ENCODE data around the gene COL4A6.

The COL4A6 gene

GRCh38 chrX:108216919-108217571 is 221.2 kb downstream of the COL4A6 start:
- DNase-seq (ENCODE audit: low read depth in 2 of 2): no peak

- peak; percentile 30 to 44 for DNase-seq (ENCODE audit: low read depth in 2 of 2)
Observed at GRCh38 chrX:108216405-108216804, 221.8 kb downstream of the COL4A6 start.

- DNase-seq (ENCODE audit: low read depth in 2 of 2): no peak
Observed at GRCh38 chrX:108211301-108211700, 226.9 kb downstream of the COL4A6 start.

GRCh38 chrX:108209006-108209554 is 229.1 kb downstream of the COL4A6 start:
- DNase-seq (ENCODE audit: low read depth in 2 of 2): no peak

GRCh38 chrX:108203540-108203939 is 234.7 kb downstream of the COL4A6 start:
- DNase-seq (ENCODE audit: low read depth in 2 of 2): no peak

GRCh38 chrX:108199691-108200090 is 238.5 kb downstream of the COL4A6 start:
- DNase-seq (ENCODE audit: low read depth in 2 of 2): no peak

GRCh38 chrX:108199041-108199440 is 239.2 kb downstream of the COL4A6 start:
- no peak for DNase-seq (ENCODE audit: low read depth in 2 of 2)

- DNase-seq (ENCODE audit: low read depth in 2 of 2): no peak
Observed at GRCh38 chrX:108198420-108198819, 239.8 kb downstream of the COL4A6 start.

- peak; percentile 21 to 32 for DNase-seq (ENCODE audit: low read depth in 2 of 2)
Observed at GRCh38 chrX:108186811-108187210, 251.4 kb downstream of the COL4A6 start.

GRCh38 chrX:108178143-108178498 is 260.1 kb downstream of the COL4A6 start:
- no peak for DNase-seq (ENCODE audit: low read depth in 2 of 2)

- no peak for DNase-seq (ENCODE audit: low read depth in 2 of 2)
Observed at GRCh38 chrX:108177351-108178142, 260.7 kb downstream of the COL4A6 start.

GRCh38 chrX:108173874-108174273 is 264.3 kb downstream of the COL4A6 start:
- DNase-seq (ENCODE audit: low read depth in 2 of 2): no peak

- DNase-seq (ENCODE audit: low read depth in 2 of 2): no peak
Observed at GRCh38 chrX:108171671-108172070, 266.6 kb downstream of the COL4A6 start.

GRCh38 chrX:108169768-108170167 is 268.5 kb downstream of the COL4A6 start:
- DNase-seq (ENCODE audit: low read depth in 2 of 2): no peak

GRCh38 chrX:108168961-108169740 is 269.1 kb downstream of the COL4A6 start:
- DNase-seq (ENCODE audit: low read depth in 2 of 2): no peak

GRCh38 chrX:108167211-108167872 is 270.9 kb downstream of the COL4A6 start:
- DNase-seq (ENCODE audit: low read depth in 2 of 2): no peak

- DNase-seq (ENCODE audit: low read depth in 2 of 2): peak; percentile 4 to 10
Observed at GRCh38 chrX:108165383-108166111, 272.7 kb downstream of the COL4A6 start.

- no peak for DNase-seq (ENCODE audit: low read depth in 2 of 2)
Observed at GRCh38 chrX:108163333-108164082, 274.7 kb downstream of the COL4A6 start.

- no peak for DNase-seq (ENCODE audit: low read depth in 2 of 2)
Observed at GRCh38 chrX:108162265-108162664, 276.0 kb downstream of the COL4A6 start.

GRCh38 chrX:108160309-108160708 is 277.9 kb downstream of the COL4A6 start:
- no peak for DNase-seq (ENCODE audit: low read depth in 2 of 2)

Measured in fibroblast of skin of left biceps (primary cell).